Adrenal gland (tissue), 5 donors: Measurements from ENCODE around the gene SPRED2.

Source experiments
- POLR2A ChIP-seq, 2 donors: fragments of 450-650 bp; IDR thresholded peaks; one replicate each; pipeline ENCODE4 v1.6.1; 2017; ENCODE audit warnings: antibody characterized with exemption in 2 of 2, mild to moderate bottlenecking in 2 of 2, moderate library complexity in 1 of 2
- TF ChIP-seq, protein P1 (sequence below), 6 experiments: fragments of 450-650 bp in 4 of 6; fragments of 200-600 bp in 2 of 6; sonication (generic) in 1 of 6; IDR thresholded peaks; 1 replicate in 5 of 6; 2 replicates in 1 of 6; pipeline versions ENCODE4 v1.5.1 to v1.8.0; 2016 to 2021; ENCODE audit warnings: antibody characterized with exemption in 6 of 6, mild to moderate bottlenecking in 2 of 6, moderate library complexity in 1 of 6
- donor health status: DM: no; HTN: no; CAD: no.

DNA sequence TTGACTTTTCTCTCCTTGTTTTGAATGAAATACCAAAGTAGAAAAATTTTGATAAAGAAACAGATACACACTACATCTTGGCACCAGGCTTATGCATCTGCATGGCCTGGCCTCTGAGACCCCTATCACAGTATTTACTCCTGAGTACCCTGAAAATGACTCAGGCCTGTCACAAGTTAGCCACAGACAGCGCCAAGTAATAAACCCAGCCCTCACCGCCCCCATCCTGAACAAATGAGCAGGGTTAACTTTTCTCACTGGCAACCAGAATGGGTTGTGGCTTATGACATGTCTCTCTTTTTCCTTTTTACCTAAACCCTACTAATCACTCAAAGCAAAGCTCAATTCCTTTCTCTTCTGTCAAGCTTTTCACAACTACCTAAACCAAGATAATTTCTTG lies 35.3 kb downstream of the SPRED2 start:
- TF ChIP-seq, protein P1, sequence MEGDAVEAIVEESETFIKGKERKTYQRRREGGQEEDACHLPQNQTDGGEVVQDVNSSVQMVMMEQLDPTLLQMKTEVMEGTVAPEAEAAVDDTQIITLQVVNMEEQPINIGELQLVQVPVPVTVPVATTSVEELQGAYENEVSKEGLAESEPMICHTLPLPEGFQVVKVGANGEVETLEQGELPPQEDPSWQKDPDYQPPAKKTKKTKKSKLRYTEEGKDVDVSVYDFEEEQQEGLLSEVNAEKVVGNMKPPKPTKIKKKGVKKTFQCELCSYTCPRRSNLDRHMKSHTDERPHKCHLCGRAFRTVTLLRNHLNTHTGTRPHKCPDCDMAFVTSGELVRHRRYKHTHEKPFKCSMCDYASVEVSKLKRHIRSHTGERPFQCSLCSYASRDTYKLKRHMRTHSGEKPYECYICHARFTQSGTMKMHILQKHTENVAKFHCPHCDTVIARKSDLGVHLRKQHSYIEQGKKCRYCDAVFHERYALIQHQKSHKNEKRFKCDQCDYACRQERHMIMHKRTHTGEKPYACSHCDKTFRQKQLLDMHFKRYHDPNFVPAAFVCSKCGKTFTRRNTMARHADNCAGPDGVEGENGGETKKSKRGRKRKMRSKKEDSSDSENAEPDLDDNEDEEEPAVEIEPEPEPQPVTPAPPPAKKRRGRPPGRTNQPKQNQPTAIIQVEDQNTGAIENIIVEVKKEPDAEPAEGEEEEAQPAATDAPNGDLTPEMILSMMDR (IDR thresholded peaks at IDR 0.05), result no peak
- no peak for TF ChIP-seq POLR2A (IDR thresholded peaks at IDR 0.05)
